BE2C (cell line): ENCODE measurements around the gene BABAM2.

ENCODE experiments used
- DNase-seq: peaks from one replicate; pipeline ENCODE4 v3.0.0-alpha.2; 2020
- H3K27me3 ChIP-seq: fragments of 250-450 bp; sonication (Bioruptor Pico); 2 replicates; pipeline ENCODE4 v1.5.1; 2020; ENCODE audit warnings: mild to moderate bottlenecking
- H3K36me3 ChIP-seq: fragments of 250-450 bp; sonication (Bioruptor Pico); 2 replicates; pipeline ENCODE4 v1.5.1; 2020; ENCODE audit warnings: mild to moderate bottlenecking
- H3K4me1 ChIP-seq: fragments of 250-450 bp; sonication (Bioruptor Pico); 2 replicates; pipeline ENCODE4 v1.5.1; 2020
- H3K4me3 ChIP-seq: 2 replicates; pipeline ENCODE4 v1.5.1; 2011; ENCODE audit warnings: low read depth, low read length
- H3K9me3 ChIP-seq: fragments of 250-450 bp; sonication (Bioruptor Pico); 2 replicates; pipeline ENCODE4 v1.5.1; 2020
- CTCF ChIP-seq: IDR thresholded peaks from 2 replicates; pipeline ENCODE4 v1.5.1; 2012; ENCODE audit warnings: mild to moderate bottlenecking, low read depth, low read length

The BABAM2 gene

DNA sequence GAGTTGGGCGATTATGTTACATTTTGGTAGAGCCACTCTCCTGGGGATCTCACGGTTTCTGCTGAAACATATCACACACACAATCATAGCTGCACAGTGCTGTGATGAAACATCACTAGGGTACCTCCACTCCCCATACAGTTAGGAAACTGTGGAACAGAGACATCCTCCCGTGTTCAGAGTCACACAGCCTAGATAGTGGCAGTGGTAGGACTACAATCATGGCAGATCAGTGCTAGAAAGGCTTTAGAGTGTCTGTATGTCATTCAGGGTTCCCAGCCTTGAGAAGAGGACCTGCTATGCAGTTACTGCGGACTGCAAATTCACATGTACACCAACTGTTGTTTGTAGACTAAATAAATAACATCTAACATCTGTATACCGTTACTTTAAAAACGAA lies 291.8 kb downstream of the BABAM2 start:
- no peaks in the 10 kb centered on the region for H3K36me3 ChIP-seq
- H3K4me3 ChIP-seq, result no peak overlapping the region
- H3K27me3 ChIP-seq, result no peaks in the 10 kb centered on the region
- no peak for TF ChIP-seq CTCF
- H3K4me1 ChIP-seq, result no peaks in the 10 kb centered on the region
- DNase-seq, result no peak
- no peaks in the 10 kb centered on the region for H3K9me3 ChIP-seq

DNA sequence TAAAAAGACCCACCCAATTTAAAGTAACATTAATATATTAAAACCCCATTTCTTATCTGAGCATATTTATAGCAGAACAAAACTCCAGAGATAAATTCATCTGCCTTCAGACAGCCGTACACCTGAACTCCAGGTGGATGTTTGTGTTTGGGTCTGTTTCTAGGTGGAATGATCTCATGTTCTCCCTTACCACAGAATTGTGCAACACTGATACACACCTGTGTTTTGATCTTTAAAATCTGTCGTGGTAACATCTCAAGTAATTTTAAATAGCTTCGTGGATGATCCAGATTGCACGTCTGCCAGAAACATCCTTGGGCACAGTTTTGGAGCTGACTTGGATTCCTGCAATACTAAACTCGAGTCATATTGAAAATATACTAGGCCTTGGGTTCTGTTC lies 294.6 kb downstream of the BABAM2 start:
- H3K27me3 ChIP-seq, result no peaks in the 10 kb centered on the region
- H3K4me1 ChIP-seq, result no peaks in the 10 kb centered on the region
- no peaks in the 10 kb centered on the region; the same call in 1 of the 2 replicates for H3K9me3 ChIP-seq
- no peaks in the 10 kb centered on the region for H3K36me3 ChIP-seq
- no peak overlapping the region for H3K4me3 ChIP-seq
- TF ChIP-seq CTCF, result no peak
- no peak for DNase-seq

GRCh38 chr2:28185891-28186290 lies 295.4 kb downstream of the BABAM2 start:
- no peak for TF ChIP-seq CTCF
- no peak for DNase-seq
- Histone ChIP-seq H3K4me1 (no peaks in the 10 kb centered on the region), H3K4me3 (no peak overlapping the region), H3K36me3 (no peaks in the 10 kb centered on the region), H3K27me3 (no peaks in the 10 kb centered on the region), H3K9me3 (no peaks in the 10 kb centered on the region; the same call in 1 of the 2 replicates)

- H3K9me3 ChIP-seq, result no peaks in the 10 kb centered on the region; the same call in 1 of the 2 replicates
- H3K4me1 ChIP-seq, result no peaks in the 10 kb centered on the region
- no peak for DNase-seq
- H3K4me3 ChIP-seq, result no peak overlapping the region
- TF ChIP-seq CTCF, result no peak
- H3K27me3 ChIP-seq, result no peaks in the 10 kb centered on the region
- H3K36me3 ChIP-seq, result no peaks in the 10 kb centered on the region
Observed at GRCh38 chr2:28187186-28187585, 296.7 kb downstream of the BABAM2 start.

GRCh38 chr2:28188436-28188835 lies 297.9 kb downstream of the BABAM2 start:
- no peaks in the 10 kb centered on the region for H3K4me1 ChIP-seq
- TF ChIP-seq CTCF, result no peak
- no peaks in the 10 kb centered on the region; the same call in 1 of the 2 replicates for H3K9me3 ChIP-seq
- DNase-seq, result no peak
- H3K36me3 ChIP-seq, result no peaks in the 10 kb centered on the region
- no peak overlapping the region for H3K4me3 ChIP-seq
- H3K27me3 ChIP-seq, result no peaks in the 10 kb centered on the region

DNA sequence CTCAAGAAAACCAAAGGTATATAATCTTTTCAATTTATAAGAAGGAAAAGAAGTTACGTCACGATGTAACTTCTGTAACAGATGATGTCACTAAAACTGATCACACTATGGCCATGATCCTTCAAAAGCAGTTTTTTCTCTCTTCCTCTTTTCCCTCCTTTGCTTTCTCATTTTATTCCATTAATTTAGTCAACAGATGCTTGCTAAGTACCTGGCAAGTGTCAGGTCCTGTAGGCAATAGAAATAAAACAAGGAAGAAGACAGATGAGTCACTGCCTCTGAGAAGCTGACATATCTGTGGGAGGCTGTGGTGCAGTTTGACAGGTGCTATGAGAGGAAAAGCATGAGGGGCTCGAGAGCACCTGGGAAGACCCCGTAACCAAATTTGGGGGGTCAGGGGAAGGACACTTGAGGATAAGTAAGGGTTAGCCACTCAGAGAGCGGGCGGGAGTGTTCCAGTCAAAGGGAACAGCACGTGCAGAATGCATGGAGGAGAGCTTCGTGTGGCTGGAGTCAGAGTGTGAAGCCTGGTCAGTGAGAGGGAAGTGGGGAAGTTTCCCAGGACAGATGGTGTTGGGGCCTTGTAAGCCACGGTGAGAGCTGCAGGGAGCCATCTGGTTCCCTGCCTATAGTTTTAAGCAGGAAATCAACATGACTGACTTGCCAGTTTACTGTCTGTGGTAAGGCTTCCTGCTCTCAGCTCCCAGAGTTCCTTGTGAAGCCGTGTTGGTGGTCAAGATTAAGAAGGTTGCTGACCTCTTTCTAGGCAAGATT lies 303.3 kb downstream of the BABAM2 start:
- no peaks in the 10 kb centered on the region; the same call in 1 of the 2 replicates for H3K9me3 ChIP-seq
- H3K4me3 ChIP-seq, result no peak overlapping the region
- no peaks in the 10 kb centered on the region for H3K4me1 ChIP-seq
- no peaks in the 10 kb centered on the region for H3K27me3 ChIP-seq
- TF ChIP-seq CTCF, result no peak
- H3K36me3 ChIP-seq, result no peaks in the 10 kb centered on the region
- no peak for DNase-seq
